Pancreas (tissue), 10 donors: ENCODE data around the gene AMIGO3. TPM values are rescaled to one million over a fixed set of nuclear protein-coding genes. Genes with fewer than 3 reads are reported as not detected.

ENCODE experiments used
- ATAC-seq, 4 donors: fragments of 200-7000 bp; cut with Tn5 transposase; one replicate each; pipeline versions ENCODE4 v1.8.0 to v1.9.1; 2020; ENCODE audit warnings: mild to moderate bottlenecking in 4 of 4, moderate library complexity in 4 of 4
- DNase-seq, 6 donors: peaks; one replicate each; pipeline ENCODE4 v3.0.0-alpha.2; 2020
- FAIRE-seq: peaks from 2 replicates; lab custom pipeline; 2012; peaks lifted over from hg19 to GRCh38; lab: Jason Lieb, UNC
- H3K27ac ChIP-seq, 4 donors: fragments of 200-600 bp; sonication (generic); 1 replicate in 3 of 4; 2 replicates in 1 of 4; pipeline versions ENCODE4 v1.5.0 to v1.8.0; 2020
- H3K27me3 ChIP-seq, 4 donors: fragments of 200-600 bp; one replicate each; pipeline ENCODE4 v1.8.0; 2021
- H3K36me3 ChIP-seq, 3 donors: fragments of 200-600 bp; sonication (generic) in 1 of 3; one replicate each; pipeline versions ENCODE4 v1.5.0 to v1.8.0; 2020 to 2021
- H3K4me1 ChIP-seq, 3 donors: fragments of 200-600 bp; one replicate each; pipeline ENCODE4 v1.8.0; 2021
- H3K4me3 ChIP-seq, 4 donors: fragments of 200-600 bp; sonication (generic) in 2 of 4; one replicate each; pipeline versions ENCODE4 v1.5.0 to v1.8.0; 2020 to 2021
- H3K9me3 ChIP-seq, 4 donors: fragments of 200-600 bp; one replicate each; pipeline ENCODE4 v1.8.0; 2021
- WGBS, 2 donors: extraction: QIAGEN DNeasy Blood & Tissue Kit; methylation state at CpG; one replicate each; pipeline ENCODE4 v1.1.7; 2013; 5-methylcytosine and 5-hydroxymethylcytosine counted together
- intact Hi-C, 3 donors: fragments of 100-400 bp; cut with DNase I; formaldehyde crosslinking; loops; one replicate each; pipeline versions ENCODE4 v1.11.1 to v1.14.2; 2022
- polyA plus RNA-seq, 2 donors: library from polyadenylated mRNA; stranded (reverse); fragments of 200-250 nt; gene quantifications; one replicate each; pipeline ENCODE4 v1.2.3, GENCODE V29; 2013
- total RNA-seq, 6 donors: library from RNA; stranded (reverse); fragmentation: NEBNext Ultra II Directional in 4 of 6; extraction: Animal tissue kit (Norgen Biotek cat#: 25700) in 4 of 6; gene quantifications; one replicate each; pipeline versions ENCODE4 v1.2.1 to v1.2.4, GENCODE V29; 2021 to 2023
- TF ChIP-seq, protein P1 (sequence below), 4 donors: fragments of 200-600 bp; sonication (generic) in 3 of 4; IDR thresholded peaks; one replicate each; pipeline versions ENCODE4 v1.5.0 to v1.8.0; 2021; ENCODE audit warnings: antibody characterized with exemption in 4 of 4
- donor health status: healthy with polysubstance abuse.
- donor health status: DM: no; HTN: no; CAD: no; lungs with moderate emphysema.
- donor health status: DM: no; HTN: no; CAD: no.
- donor health status: control.
- donor health status: control.
- donor health status: Bipolar disorder and iron deficiency.
- donor health status: DM: yes; HTN: yes; CAD: no.
- donor health status: DM: no; HTN: no; CAD: no.
- donor health status: DM: no; HTN: no; CAD: no.
- donor health status: DM: yes; HTN: yes; CAD: no.

The AMIGO3 gene
- total and polyA plus RNA-seq, 8 donors: 3.9 to 4.0 TPM; not detected in 6

DNA sequence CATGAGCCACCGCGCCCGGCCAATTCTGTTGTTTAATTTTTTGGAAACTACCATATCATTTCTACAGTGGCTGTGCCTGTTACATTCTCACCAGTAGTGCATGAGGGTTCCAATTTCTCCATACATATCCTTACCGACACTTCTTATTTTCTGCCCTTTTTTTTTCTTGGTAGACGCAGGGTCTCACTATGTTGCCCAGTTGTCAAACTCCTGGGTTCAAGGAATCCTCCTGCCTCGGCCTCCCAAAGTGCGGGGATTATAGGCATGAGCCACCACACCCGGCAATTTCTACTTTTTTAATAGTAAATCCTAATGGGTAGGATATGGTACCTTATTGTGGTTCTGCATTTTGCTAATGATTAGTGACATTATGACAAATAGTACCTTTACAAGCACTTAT lies 9.6 kb downstream of the AMIGO3 start:
- H3K4me1 ChIP-seq: no peaks in the 10 kb centered on the region
- FAIRE-seq (no peak), ATAC-seq (no peak), DNase-seq (no peak)
- no peaks in the 10 kb centered on the region for H3K27me3 ChIP-seq
- no peak overlapping the region for H3K4me3 ChIP-seq
- H3K9me3 ChIP-seq: no peaks in the 10 kb centered on the region
- TF ChIP-seq, protein P1, sequence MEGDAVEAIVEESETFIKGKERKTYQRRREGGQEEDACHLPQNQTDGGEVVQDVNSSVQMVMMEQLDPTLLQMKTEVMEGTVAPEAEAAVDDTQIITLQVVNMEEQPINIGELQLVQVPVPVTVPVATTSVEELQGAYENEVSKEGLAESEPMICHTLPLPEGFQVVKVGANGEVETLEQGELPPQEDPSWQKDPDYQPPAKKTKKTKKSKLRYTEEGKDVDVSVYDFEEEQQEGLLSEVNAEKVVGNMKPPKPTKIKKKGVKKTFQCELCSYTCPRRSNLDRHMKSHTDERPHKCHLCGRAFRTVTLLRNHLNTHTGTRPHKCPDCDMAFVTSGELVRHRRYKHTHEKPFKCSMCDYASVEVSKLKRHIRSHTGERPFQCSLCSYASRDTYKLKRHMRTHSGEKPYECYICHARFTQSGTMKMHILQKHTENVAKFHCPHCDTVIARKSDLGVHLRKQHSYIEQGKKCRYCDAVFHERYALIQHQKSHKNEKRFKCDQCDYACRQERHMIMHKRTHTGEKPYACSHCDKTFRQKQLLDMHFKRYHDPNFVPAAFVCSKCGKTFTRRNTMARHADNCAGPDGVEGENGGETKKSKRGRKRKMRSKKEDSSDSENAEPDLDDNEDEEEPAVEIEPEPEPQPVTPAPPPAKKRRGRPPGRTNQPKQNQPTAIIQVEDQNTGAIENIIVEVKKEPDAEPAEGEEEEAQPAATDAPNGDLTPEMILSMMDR (IDR thresholded peaks at IDR 0.05): no peak
- 95 to 96% methylated on average over 8 of the region's 8 CpGs for WGBS, 2 donors
- H3K27ac ChIP-seq: no peak overlapping the region
- intact Hi-C loops: loop anchor here in 1 of 3 donors (10.0 kb wide), 1 partner anchor 135 kb away; no protein-coding TSS in a partner anchor
- peaks cover 0 to 9% (median 0%) of the 10 kb centered on the region in 3 donors for H3K36me3 ChIP-seq

DNA sequence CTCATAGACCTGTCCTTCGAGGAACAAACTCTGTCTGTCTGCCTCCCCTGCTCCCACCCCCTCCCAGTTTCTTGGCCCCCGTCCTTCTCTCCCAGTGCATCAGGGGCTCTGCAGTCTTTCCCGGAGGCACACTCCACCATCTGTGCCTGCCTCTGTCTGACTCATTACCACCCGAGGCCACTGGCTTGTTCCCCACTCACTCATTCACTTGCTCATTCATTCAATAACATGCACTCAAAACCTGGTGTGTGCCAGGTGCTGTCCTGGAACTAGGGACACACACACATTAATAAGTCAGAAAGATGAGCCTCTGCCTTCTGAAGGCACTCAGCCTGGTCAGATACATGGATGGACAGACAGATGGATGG lies 12.4 kb downstream of the AMIGO3 start:
- Histone ChIP-seq H3K4me3 (no peak overlapping the region), H3K27me3 (no peaks in the 10 kb centered on the region), H3K36me3 (peaks cover 0 to 9% (median 0%) of the 10 kb centered on the region in 3 donors), H3K9me3 (no peaks in the 10 kb centered on the region), H3K4me1 (no peaks in the 10 kb centered on the region), H3K27ac (no peak overlapping the region)
- WGBS, 2 donors: 71 to 79% methylated on average over 4 of the region's 4 CpGs
- no peak for ATAC-seq
- TF ChIP-seq, protein P1 (IDR thresholded peaks at IDR 0.05): no peak
- no peak for FAIRE-seq
- DNase-seq: no peak
- intact Hi-C loops: loop anchor here in 1 of 3 donors (10.0 kb wide), 1 partner anchor 138 kb away; no protein-coding TSS in a partner anchor

DNA sequence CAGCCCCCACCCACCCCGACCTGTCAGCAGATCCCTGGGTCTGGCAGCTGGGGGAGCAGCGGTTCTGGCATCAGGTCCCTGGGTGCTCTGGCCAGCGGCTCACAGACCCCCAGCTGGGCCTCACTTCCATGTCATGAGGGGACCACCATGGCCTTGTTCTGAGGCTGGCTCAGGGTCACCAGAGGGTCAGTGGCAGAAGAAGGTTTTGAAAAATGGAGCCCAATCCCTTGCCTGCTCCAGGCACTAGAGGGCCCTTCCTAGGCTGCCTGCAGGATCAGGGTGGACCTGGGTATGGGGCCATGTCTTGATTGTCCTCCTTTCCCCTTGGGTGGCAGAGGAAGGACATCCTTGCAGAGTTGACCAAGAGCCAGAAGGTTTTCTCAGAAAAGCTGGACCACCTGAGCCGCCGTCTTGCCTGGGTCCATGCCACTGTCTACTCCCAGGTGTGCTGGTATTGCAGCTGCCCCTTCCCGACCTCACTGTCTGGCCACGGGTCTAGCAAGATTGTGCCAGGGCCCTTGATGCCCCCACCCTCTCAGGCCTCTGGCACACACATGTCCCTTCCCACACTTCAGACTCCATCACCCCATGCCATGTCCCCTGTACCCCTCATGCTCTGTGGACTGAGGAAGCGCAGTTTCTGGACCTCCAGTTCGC lies 12.9 kb downstream of the AMIGO3 start:
- DNase-seq (no peak), ATAC-seq (no peak), FAIRE-seq (no peak)
- peaks cover 0 to 9% (median 0%) of the 10 kb centered on the region in 3 donors for H3K36me3 ChIP-seq
- no peak overlapping the region for H3K4me3 ChIP-seq
- no peaks in the 10 kb centered on the region for H3K4me1 ChIP-seq
- TF ChIP-seq, protein P1 (IDR thresholded peaks at IDR 0.05): no peak
- no peaks in the 10 kb centered on the region for H3K27me3 ChIP-seq
- intact Hi-C loops: loop anchor here in 1 of 3 donors (10.0 kb wide), 1 partner anchor 138 kb away; no protein-coding TSS in a partner anchor
- 81 to 83% methylated on average over 9 of the region's 9 CpGs for WGBS, 2 donors
- H3K9me3 ChIP-seq: no peaks in the 10 kb centered on the region
- H3K27ac ChIP-seq: no peak overlapping the region

DNA sequence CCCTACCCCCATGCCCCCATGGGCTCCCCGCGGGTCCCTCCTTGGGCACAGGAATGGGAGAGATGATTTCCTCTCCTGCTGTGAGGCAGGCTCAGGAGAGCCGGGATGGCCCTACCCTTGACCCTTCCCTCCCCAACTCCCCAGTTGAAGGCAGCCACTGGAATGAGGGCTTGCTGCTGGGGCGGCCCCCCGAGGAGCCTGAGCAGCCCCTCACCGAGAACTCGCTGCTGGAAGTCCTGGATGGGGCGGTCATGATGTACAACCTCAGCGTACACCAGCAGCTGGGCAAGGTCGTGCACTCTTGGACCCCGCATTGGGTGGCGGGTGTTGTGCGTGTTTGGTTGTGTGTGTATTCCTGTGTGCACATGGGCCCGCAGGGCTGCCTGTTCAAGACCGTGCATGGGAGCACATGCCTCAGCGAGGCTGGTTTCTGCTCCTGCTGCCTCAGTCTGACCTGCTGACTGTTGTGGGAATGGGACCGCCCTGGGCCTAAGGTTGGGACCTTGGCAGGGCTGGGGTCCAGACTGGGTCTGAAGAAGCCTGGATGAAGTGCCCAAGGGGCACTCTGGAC lies 14.0 kb downstream of the AMIGO3 start:
- DNase-seq: peak in 1 of 6 donors; percentile 46
- H3K27me3 ChIP-seq: no peaks in the 10 kb centered on the region
- no peaks in the 10 kb centered on the region for H3K4me1 ChIP-seq
- TF ChIP-seq, protein P1 (IDR thresholded peaks at IDR 0.05): no peak
- no peak for ATAC-seq
- WGBS, 2 donors: 93 to 95% methylated on average over 17 of the region's 17 CpGs
- peaks cover 0 to 9% (median 0%) of the 10 kb centered on the region in 3 donors for H3K36me3 ChIP-seq
- no peak overlapping the region for H3K4me3 ChIP-seq
- no peak overlapping the region for H3K27ac ChIP-seq
- intact Hi-C loops: loop anchor here in 1 of 3 donors (10.0 kb wide), 1 partner anchor 139 kb away; no protein-coding TSS in a partner anchor
- FAIRE-seq: no peak
- H3K9me3 ChIP-seq: no peaks in the 10 kb centered on the region
